ENCODE results near the gene FLOT2.
"Not testable (repeated sequence)": the region's sequence is repeated elsewhere in the genome, so short reads cannot be mapped to it uniquely, and the experiment has no call there.

Gene FLOT2

DNA sequence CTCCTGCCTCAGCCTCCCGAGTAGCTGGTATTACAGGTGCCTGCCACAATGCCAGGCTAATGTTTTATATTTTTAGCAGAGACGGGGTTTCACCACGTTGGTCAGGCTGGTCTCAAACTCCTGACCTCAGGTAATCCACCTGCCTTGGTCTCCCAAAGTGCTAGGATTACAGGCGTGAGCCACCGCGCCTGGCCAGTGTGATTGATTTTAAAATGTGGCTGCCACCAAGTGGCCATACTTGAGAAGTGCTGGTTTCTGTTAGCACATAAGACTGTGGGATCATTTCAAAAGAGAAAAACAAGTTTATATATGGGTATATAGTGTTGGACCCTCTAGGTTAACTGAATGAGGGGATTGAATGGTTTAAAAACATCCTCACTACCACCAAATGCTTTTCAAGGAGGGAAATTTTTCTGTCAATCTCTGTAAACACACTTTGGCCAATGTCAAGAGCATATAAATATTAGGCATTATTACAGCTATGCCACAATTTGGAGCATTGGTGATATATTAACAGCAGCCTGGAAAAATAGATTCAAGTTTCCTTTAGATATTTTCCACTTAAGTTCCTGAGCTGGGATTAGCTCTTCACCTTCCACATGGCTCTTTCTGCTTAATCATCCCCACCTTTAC is 18.9 kb upstream of the FLOT2 start:
- peak; percentile 76 for DNase-seq (ENCODE audit: low spot score)

DNA sequence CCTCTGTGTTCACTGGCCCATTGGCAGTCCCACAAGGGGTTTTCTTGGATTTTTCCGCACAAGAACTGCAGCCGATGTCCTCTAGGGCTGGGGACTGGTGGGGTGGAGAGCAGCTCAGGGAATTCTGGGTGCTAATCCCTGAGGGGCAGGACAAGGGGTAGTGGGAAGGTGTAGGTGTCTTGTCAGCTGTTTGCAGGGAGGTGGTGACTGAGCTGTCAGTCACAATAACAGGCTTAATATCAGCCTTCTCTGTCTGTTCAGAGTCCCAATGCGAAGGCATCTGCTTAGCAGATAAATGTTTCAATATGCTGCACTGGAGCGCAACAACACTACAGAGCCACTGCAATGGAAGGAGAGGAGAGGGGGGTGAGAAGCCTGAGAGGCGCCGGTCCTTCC is 15.4 kb upstream of the FLOT2 start:
- no peak for DNase-seq (ENCODE audit: low spot score)

DNA sequence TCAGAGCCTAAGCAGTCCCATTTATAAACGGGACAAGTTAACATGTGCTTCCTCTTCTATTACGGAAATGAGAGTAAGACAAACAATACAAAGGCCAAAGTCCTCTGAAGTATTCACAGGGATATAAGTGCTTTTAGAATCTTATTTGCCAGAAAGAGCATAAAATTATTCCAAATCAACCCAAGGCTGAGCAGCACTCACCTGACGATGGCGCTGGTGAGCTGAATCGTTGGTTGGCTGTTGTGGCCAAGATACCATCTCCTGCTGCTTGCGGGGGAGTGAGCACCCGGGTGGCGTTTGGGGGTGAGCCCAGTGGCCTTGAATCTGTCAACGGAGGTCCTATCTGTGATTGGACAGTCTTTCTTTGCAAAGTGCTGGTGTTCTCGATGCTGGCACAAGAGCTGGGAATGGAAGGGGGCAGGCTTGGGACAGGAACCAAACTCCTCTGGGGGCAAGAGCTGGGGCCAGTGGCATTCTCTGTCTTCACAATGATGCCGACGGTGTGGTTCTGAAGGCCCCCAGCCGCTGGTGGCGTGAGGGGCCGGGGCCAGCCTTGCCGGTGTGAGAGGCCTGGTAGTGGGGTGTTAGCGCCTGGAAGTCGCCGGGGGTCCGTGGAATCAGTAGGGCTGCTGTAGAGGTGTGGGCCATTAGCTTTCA is 14.9 kb upstream of the FLOT2 start:
- DNase-seq (ENCODE audit: low spot score), result peak; percentile 51

DNA sequence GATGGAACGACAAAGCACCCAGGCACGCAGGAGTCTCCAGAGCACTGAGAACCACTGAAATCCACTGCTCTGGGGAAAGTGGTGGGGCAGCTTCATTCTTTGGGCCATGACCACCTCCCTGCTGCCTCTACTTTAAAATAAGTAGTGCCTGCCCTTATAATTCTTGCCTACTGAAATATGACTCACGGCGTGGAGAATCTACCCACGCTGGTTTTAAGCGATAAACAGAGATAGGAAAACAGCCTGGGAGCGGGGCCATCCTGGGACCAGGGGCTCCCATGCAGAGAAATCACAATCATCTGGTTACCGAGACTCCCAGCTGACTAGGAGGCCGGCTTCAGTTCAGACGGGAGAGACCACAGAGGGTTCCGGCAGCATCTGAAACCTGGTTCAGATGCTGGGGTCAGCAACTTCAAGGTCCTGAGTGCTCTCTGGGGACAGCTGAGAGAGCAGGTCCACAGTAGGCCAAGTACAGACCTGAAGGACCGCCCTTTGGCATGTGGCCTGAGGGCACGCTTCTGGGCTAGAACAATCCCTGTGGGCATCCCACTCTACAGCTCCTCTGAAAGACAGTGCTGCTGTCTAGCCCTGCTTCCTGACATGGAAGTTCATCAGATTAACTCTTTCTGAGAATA is 14.0 kb upstream of the FLOT2 start:
- DNase-seq (ENCODE audit: low spot score), result no peak

DNA sequence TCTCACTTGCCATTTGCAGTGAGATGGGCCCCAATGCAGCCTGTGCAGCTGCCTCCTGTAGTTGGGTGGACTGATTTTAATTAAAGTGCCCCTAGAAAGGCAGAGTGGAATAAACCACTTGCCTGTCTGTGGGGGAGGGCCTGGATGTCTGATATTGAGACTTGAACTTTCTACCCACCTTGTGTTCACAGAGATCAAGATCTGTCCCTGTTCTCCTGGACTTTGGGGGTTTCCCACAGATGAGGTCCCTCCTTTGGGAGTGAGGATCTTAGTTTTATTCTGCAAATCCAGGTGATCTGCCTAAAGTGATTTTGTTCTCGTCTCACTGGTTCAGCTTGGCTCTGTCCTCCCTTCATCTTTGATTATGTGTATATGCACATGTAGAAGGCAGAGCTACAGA is 13.0 kb upstream of the FLOT2 start:
- no peak for DNase-seq (ENCODE audit: low spot score)

DNA sequence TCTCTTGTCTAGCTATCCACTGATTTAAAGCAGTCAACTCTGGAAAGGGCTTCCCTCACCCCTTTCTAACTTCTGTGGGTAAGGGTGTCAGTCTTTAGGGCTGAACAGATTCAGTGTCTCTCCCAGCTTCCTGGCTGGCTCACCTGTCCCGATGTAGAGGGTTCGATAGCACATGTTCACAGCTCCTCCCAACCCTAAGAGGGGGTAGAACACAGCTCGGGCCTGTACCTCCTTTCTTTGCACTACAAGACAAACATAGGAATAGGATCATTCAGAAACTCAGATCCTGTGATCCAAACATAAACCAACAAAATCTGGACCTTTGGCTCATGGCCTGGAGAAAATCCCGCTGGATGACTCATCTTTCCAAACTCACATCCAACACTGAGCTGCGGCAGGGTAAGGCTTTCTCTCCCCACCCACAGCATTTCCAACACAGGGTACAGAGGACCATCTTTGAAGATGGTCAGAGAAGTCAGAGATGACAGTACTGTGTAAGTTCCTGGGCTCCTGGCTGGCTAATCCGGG is 11.2 kb upstream of the FLOT2 start:
- no peak for DNase-seq (ENCODE audit: low spot score)

DNA sequence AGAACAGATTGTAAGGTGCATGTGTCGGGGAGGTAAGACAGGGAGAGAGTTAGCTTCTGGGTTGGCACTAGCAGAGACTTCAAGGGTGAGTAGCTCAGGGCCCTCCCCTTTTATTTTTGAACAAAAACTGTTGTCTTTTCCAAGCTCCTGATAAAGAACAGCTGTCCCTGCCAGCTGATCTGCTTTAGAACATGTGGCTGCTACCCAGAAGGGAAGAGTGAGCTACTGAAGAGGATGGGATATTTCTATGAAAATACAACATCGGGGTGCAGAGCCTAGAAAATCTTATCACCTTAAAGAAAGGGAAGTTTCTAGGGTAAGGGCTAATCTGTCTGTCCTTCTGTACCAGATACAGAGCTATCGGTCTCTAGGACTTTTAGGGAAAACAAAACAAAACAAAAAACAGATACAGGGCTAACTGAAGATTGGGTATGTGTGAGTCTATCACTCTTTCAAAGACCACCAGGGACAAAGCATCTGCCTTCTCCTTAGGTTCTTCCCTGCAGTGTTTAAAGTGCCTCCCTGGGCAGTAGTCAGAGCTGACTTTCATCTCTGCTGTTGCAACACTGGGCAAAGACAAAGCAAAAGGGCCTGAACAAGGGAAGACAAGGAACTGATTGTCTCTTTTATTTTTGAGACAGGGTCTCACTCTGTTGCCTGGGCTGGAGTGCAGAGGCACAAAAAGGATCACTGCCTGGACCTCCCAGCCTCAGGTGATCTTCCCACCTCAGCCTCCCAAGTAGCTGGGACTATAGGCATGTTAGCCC is 10.4 kb upstream of the FLOT2 start:
- DNase-seq (ENCODE audit: low spot score), result peak; percentile 46

DNA sequence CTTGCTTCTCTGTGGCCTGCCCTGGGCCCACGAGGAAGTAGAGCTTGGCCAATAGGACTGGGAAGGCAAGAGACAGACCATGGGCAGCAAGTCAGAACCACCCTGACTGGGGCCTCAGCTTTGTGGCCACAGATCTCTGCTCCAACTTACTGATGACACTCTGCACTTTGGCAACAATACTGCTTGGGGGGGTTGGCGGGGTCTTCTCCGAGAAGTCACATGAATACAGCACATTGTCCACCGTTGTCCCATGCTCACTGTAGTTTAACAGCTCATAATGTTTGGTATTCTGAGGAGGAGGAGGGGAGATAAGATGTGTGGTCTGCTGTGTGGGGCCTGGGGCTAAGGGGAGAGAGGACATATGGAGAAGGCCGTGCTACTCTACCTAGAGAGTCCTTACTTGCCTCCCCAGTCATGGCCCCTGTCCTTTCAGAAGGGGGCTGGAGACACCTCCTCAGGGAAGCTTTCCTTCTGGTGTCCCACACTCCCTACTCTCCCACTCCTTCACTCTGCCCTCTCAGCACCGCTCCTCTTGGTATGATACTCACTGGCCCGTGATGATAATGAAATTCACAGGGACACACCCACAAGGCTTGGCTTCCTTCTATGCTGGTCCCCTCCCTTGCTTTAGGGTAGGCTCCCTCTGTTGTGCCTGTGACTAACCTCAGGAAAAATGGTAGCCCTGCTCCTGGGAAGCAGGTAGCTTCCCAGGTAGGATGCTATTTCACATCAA is 9.3 kb upstream of the FLOT2 start:
- DNase-seq (ENCODE audit: low spot score), result peak; percentile 87

DNA sequence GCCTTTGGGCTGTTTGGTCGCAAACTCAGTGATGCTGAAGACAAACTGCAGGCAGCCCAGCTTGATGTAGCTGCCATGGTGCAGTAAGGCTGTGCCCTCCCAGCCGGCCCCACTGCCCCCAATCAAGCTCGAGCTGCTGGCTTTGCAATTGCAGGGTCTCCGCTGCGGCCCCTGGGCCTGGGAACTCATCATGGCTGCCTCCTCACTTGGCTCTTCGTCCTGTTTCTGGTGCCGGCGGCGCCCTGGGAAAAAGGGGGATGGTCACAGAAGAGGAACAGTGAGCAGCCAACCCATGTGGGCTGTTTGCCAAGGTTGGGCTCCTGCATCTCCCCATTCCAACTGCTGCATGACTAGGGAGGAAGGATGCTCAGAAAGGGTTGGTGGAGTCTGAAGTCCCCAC is 8.7 kb upstream of the FLOT2 start:
- peak; percentile 48 for DNase-seq (ENCODE audit: low spot score)

DNA sequence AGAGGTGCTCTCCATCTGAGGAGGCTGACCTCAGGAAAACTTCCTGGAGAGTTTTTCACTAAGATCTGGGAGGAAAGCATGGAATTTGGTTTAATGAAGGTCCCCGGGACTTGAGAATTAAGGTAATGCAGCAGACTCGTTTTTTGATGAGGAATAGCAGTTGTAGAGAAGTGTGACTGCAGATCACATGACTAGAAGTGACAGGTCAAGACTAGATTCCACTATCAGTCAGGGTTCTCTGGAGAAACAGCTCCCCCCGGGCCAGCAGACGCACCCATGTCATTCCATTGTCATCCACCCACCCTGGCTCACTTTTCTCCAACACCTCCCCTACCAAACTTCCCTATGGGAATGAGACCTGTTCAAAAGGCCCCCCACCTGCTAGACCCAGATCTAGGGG is 7.3 kb upstream of the FLOT2 start:
- DNase-seq (ENCODE audit: low spot score), result peak; percentile 58

DNA sequence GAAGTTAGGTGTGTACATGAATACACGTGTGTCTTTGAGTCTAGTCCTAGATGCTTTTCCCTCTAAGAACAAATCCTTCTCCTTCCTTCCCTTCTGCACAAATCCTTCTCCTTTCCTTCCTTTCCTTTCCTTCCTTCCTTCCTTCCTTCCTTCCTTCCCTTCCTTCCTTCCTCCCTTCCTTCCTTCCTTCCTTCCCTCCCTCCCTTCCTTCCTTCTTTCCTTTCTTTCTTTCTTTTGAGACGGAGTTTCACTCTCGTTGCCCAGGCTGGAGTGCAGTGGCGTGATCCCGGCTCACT is 6.0 kb upstream of the FLOT2 start:
- not testable (repeated sequence) for DNase-seq (ENCODE audit: low spot score)

DNA sequence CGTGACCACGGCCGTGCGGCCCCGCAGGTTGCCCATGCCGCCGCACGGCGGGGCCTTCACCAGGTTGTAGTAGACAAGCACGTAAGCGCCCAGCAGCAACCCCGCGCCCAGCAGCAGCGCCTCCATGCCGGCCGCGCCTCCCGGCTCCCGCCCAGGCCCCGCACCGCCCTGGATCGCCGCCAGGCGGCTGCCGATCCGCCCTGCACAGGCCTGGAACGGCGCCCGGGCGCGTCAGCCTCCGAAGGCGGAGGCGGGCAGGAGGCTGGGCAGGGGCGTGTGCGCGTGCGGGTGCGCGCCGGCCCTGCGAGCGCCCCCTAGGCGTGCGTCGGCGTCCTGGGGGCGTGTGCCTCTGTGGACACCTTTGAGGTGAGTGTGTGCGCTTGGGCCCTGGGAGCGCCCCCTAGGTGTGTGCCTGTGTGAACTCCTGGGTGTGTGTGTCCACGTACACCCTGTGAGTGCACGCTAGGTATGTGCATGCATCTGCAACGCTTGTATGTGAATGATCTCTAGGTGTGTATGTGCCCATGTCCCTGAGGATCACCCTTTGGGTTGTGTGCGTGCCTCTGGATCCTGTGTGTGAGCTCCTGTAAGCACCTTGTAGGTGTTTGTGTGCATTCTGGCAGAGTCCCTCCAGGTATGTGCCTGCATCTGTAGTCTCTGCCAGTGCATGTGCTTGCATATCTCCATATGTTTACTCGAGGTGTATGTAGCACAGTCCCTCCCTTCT is 5.4 kb upstream of the FLOT2 start, which contains the start of gene DHRS13:
DHRS13 (minus strand) TSS at position 261 of the 727 bp plus-strand sequence; CDS start at position 126, 135 bp downstream.
- DNase-seq (ENCODE audit: low spot score), result peak; percentile 97

DNA sequence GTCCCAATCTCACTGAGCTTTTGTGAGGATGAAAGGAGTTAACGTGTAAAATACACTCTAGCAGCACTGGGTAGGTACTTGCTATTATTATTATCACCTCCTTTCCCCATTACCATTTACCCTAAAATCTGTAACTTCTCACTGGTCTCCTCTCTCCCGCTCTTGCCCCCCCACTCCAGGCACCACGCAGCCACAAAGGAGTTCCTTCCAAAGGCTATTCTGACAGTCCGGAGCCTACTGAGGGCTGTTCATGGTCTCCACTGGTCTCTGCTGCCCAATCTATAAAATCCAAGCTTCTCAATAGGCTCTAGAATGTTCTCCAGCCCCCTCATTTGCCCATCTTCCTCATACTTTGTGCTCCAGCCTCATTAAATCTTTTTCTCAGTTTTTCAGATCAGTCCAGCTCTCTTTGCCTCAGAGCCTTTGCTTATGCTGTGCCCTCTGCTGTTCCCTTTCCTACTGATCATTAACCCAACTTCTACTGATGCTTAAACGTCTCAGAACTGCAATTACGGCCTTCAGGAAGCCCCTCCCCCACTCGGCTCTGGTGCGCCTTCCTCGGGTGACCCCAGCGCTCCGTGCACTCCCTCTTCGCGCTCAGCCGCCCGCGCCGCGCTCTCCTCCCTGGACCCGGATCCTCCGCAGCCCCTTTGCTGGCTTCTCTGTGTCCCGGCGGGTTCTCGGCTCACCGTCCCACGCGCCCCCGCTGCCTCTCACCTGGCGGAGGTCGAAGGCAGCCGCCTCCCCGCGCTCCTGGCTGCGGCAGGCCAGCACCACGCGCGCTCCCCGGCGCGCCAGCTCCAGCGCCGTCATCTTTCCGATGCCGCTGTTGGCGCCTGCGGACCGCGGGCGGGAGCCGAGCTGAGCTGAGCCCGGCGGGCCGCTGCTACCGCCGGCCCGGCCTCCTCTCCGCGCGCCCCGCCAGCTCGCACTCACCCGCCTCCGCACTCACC is 4.6 kb upstream of the FLOT2 start:
- peak; percentile 54 for DNase-seq (ENCODE audit: low spot score)

DNA sequence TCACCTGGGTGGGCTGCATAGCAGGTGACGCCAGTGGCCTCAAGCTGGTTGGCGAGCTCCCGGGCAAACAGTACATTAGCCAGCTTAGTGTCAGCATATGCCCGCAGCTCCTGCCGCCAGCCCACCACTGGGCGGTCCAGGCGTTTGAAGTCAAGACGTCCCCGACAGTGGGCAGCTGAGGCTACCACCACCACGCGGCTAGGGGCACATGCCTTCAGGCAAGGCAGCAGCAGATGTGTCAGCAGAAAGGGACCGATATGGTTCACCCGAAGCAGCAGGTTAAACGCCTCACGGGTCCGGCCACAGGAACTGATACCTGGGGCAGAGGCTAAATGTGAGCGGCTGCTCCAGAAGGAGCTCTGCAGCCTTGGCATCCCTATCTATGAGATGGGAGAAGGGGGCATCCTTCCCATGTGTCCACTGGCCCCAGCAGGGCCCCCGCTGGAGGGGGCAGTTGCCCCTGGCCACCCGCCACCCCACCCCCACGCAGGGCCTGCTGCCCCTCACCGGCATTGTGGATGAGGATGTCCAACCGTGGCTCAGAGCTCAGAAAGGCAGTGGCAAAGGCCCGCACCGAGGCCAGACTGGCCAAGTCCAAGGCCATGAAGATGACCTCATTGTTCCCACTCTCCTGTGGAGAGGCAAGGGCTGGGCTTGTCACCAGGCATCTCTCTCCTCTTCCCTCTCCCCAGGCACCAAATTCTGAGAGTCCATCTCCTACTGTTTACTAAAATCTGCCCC is 3.6 kb upstream of the FLOT2 start:
- no peak for DNase-seq (ENCODE audit: low spot score)

DNA sequence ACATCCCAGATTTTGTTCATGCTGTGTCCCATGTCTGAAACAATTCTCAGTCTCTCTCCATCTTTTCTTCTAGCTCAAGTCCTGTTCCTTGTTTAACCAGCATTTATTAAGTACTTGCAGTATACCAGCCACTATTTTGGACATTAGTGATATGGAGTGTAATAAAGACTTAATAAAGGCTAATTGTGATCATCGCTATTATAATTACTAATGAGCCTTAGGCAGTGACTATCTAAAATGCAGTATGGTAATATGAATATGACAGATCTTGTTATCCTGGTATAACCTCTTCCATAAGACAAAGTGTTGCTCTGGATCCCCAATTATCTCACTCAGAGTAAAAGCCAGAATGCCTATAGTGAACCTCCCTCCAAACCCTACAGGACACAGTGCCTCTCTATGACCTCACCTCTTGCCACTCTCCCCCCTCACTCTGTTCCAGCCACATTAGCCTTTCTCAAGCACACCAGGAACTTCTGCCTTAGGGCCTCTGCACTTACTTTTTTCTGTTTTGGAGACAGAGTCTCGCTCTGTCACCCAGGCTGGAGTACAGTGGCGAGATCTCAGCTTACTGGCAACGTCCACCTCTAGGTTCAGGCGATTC is 1.8 kb upstream of the FLOT2 start:
- no peak for DNase-seq (ENCODE audit: low spot score)

DNA sequence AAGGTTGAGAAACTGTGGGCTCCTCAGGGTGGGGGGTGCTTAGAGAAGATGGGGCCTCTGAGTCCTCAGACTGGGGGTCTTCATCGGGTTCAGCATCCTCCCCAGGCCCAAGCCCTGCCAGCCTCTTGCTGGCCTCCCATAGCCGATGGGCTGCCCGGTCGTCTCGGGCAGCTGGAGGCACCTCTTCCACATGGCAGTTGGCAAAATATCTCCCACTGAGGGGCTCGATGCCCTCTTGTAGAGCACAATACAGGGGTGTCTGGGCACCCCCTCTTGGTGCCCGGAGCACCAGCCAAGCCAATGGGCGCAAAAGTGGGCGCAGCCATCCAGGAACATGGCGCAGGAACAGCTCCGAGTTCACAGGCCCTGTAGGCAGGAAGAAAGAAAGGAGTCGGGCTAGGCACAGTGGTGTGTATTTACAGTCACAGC is 1.0 kb upstream of the FLOT2 start:
- DNase-seq (ENCODE audit: low spot score), result no peak

DNA sequence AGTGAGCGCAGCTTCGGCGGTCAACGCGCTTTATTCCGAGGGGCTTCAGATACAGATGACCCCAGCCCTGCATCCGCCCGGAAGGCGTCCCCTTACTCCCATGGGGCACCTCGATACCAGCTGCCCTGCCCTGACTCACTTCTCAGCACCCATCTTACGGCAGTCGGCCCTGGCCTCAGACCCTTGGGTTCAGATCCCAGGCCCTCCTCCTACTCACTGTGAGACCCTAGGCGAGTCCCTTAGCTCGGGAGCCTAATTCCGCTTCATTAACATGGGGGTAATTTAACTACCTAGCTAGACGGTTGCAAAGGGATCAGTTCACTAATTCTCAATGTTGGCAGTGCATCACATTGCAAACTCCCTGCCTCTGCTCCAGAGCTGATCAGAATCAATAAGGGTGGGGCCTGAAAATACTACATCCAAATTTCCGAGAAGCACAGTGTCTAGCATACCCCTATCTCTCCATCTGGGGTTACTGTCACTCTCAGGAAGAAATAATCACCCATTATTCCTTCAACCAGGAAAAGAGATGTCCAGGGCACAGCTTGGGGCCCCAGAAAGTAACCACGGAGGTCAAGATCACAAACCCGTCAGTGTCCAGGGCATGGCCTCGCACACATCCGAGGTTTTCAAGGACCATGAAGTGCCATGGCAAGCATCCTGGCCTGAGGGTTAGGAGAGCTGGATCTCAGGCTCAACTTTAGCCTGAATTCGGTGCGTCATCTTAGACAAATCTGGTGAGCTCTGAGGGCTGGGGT is 415 bp upstream of the FLOT2 start:
- DNase-seq (ENCODE audit: low spot score), result peak; percentile 53

DNA sequence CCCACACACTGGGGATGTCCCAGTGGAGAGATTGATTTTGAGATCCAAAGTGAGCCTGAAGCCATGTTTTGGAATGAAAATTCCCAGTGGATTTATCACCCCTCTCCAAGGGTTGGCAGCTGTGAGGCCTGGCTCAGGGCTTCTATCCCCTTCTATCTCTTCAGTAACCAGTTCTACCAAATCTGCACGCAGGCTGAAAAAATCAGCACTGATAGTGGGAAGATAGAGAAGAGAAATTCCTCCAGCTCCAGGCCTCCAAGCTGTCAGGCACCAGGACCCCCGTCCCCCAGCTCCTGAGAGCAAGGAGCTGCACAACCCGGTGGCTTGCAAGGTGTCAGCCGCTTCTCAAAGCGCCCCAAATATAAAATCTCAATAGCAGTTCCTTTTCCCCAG is 1.0 kb downstream of the FLOT2 start:
- DNase-seq (ENCODE audit: low spot score), result no peak
